Measurements from ENCODE around the gene TRIM38. TPM values are rescaled to one million over a fixed set of nuclear protein-coding genes. Genes with fewer than 3 reads are reported as not detected.

The TRIM38 gene
- total and polyA plus RNA-seq, 2 of the 13 experiments (the other 11 are each of a cell fraction or from before 2014, with no cell fraction given): 2.5 to 3.1 TPM

DNA sequence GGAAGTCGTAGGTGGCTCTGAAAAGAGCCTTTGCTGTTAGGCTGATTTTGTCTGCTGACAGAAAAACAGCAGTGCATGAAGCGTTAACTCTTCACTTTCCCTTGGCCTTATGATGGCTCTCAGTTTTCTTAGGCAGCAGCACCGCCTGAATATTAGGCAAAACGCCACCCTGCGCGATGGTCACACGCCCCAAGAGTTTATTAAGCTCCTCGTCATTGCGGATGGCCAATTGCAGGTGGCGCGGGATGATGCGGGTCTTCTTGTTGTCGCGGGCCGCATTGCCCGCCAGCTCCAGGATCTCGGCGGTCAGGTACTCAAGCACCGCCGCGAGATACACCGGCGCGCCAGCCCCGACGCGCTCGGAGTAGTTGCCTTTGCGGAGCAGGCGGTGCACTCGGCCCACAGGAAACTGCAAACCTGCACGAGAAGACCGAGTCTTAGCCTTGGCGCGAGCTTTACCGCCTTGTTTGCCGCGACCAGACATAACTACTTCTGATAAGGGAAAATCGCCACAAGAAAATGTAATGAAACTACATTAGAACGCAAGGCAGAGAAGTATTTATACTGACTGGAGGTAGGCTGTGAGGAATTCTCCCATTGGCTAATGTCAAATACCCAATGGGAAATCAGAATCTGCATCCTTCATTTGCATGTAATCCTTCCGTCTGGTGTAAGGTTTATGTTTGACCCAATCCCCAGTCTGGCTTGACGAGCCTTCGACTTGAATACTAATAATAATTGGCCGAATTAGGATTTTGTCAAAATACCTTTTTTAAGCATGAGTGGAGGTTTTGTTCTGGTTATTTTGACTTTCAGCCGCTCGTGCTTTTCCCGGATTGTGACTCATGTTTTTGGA, 70.7 kb downstream of the TRIM38 start (continued):
- TF ChIP-seq NR1H2 (CRISPR knock-in tag; IDR thresholded peaks at IDR 0.05; ENCODE audit: borderline replicate concordance, low read depth) (no peak), ARNT (IDR thresholded peaks at IDR 0.05) (no peak), POGZ (CRISPR knock-in tag; IDR thresholded peaks at IDR 0.05) (peak; percentile 83), DNMT3B (CRISPR knock-in tag; conservative IDR thresholded peaks at IDR 0.05) (peak; percentile 50; the same call in 1 of the 2 replicates), AGO2 (optimal IDR thresholded peaks at IDR 0.05; ENCODE audit: low read depth, low read length) (peak; percentile 98), KLF16 (CRISPR knock-in tag; IDR thresholded peaks at IDR 0.05) (peak in 1 of 2 experiments; percentile 63; a peak in 2 of 4 replicates), TCF12 (IDR thresholded peaks at IDR 0.05) (no peak), TCF12 (CRISPR knock-in tag; IDR thresholded peaks at IDR 0.05) (peak; percentile 67; the same call in 1 of the 2 replicates), ZNF607 (CRISPR knock-in tag; IDR thresholded peaks at IDR 0.05; ENCODE audit: borderline replicate concordance) (0 out of 2 replicates have a peak, but pooled peaks have one; percentile 5), ZNF841 (CRISPR knock-in tag; IDR thresholded peaks at IDR 0.05; ENCODE audit: borderline replicate concordance) (no peak), HNRNPK (IDR thresholded peaks at IDR 0.05; ENCODE audit: low read depth, low read length, poor library complexity, severe bottlenecking) (no peak), FOXM1 (CRISPR knock-in tag; IDR thresholded peaks at IDR 0.05) (no peak), SSRP1 (CRISPR knock-in tag; IDR thresholded peaks at IDR 0.05) (no peak), ZNF777 (CRISPR knock-in tag; IDR thresholded peaks at IDR 0.05) (no peak; the same call in 1 of the 2 replicates), SMAD1 (CRISPR knock-in tag; IDR thresholded peaks at IDR 0.05; ENCODE audit: borderline replicate concordance, low read depth) (peak; percentile 76; the same call in 1 of the 2 replicates), RFX1 (IDR thresholded peaks at IDR 0.05) (no peak)
- TF ChIP-seq, protein P1, sequence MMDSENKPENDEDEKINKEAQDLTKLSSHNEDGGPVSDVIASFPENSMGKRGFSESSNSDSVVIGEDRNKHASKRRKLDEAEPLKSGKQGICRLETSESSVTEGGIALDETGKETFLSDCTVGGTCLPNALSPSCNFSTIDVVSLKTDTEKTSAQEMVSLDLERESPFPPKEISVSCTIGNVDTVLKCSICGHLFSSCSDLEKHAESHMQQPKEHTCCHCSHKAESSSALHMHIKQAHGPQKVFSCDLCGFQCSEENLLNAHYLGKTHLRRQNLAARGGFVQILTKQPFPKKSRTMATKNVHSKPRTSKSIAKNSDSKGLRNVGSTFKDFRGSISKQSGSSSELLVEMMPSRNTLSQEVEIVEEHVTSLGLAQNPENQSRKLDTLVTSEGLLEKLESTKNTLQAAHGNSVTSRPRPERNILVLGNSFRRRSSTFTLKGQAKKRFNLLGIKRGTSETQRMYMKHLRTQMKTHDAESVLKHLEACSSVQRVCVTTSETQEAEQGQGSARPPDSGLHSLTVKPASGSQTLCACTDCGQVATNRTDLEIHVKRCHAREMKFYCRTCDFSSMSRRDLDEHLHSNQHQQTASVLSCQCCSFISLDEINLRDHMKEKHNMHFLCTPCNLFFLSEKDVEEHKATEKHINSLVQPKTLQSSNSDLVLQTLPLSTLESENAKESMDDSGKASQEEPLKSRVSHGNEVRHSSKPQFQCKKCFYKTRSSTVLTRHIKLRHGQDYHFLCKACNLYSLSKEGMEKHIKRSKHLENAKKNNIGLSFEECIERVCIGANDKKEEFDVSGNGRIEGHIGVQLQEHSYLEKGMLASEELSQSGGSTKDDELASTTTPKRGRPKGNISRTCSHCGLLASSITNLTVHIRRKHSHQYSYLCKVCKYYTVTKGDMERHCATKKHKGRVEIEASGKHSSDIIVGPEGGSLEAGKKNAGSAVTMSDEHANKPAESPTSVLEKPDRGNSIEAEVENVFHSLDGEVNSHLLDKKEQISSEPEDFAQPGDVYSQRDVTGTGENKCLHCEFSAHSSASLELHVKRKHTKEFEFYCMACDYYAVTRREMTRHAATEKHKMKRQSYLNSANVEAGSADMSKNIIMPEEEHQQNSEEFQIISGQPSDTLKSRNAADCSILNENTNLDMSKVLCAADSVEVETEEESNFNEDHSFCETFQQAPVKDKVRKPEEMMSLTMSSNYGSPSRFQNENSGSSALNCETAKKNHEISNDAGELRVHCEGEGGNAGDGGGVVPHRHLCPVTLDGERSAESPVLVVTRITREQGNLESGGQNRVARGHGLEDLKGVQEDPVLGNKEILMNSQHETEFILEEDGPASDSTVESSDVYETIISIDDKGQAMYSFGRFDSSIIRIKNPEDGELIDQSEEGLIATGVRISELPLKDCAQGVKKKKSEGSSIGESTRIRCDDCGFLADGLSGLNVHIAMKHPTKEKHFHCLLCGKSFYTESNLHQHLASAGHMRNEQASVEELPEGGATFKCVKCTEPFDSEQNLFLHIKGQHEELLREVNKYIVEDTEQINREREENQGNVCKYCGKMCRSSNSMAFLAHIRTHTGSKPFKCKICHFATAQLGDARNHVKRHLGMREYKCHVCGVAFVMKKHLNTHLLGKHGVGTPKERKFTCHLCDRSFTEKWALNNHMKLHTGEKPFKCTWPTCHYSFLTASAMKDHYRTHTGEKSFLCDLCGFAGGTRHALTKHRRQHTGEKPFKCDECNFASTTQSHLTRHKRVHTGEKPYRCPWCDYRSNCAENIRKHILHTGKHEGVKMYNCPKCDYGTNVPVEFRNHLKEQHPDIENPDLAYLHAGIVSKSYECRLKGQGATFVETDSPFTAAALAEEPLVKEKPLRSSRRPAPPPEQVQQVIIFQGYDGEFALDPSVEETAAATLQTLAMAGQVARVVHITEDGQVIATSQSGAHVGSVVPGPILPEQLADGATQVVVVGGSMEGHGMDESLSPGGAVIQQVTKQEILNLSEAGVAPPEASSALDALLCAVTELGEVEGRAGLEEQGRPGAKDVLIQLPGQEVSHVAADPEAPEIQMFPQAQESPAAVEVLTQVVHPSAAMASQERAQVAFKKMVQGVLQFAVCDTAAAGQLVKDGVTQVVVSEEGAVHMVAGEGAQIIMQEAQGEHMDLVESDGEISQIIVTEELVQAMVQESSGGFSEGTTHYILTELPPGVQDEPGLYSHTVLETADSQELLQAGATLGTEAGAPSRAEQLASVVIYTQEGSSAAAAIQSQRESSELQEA (CRISPR knock-in tag; IDR thresholded peaks at IDR 0.05; ENCODE audit: not compliant biosample characterization): peak; percentile 83
- TF ChIP-seq, protein P2, sequence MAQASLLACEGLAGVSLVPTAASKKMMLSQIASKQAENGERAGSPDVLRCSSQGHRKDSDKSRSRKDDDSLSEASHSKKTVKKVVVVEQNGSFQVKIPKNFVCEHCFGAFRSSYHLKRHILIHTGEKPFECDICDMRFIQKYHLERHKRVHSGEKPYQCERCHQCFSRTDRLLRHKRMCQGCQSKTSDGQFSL (CRISPR knock-in tag; IDR thresholded peaks at IDR 0.05): no peak
- TF ChIP-seq, protein P3, sequence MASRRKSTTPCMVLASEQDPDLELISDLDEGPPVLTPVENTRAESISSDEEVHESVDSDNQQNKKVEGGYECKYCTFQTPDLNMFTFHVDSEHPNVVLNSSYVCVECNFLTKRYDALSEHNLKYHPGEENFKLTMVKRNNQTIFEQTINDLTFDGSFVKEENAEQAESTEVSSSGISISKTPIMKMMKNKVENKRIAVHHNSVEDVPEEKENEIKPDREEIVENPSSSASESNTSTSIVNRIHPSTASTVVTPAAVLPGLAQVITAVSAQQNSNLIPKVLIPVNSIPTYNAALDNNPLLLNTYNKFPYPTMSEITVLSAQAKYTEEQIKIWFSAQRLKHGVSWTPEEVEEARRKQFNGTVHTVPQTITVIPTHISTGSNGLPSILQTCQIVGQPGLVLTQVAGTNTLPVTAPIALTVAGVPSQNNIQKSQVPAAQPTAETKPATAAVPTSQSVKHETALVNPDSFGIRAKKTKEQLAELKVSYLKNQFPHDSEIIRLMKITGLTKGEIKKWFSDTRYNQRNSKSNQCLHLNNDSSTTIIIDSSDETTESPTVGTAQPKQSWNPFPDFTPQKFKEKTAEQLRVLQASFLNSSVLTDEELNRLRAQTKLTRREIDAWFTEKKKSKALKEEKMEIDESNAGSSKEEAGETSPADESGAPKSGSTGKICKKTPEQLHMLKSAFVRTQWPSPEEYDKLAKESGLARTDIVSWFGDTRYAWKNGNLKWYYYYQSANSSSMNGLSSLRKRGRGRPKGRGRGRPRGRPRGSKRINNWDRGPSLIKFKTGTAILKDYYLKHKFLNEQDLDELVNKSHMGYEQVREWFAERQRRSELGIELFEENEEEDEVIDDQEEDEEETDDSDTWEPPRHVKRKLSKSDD (CRISPR knock-in tag; IDR thresholded peaks at IDR 0.05; ENCODE audit: low read depth): 0 out of 2 replicates have a peak, but pooled peaks have one; percentile 21
